ENCODE results near the gene POLR1G.
A peak's percentile ranks its signal among the peaks of the same experiment; 100 is the strongest.
"Not testable (repeated sequence)": the region's sequence is repeated elsewhere in the genome, so short reads cannot be mapped to it uniquely, and the experiment has no call there.

The POLR1G gene

GRCh38 chr19:45423033-45423588 lies 16.7 kb downstream of the POLR1G start:
- DNase-seq = no peak

DNA sequence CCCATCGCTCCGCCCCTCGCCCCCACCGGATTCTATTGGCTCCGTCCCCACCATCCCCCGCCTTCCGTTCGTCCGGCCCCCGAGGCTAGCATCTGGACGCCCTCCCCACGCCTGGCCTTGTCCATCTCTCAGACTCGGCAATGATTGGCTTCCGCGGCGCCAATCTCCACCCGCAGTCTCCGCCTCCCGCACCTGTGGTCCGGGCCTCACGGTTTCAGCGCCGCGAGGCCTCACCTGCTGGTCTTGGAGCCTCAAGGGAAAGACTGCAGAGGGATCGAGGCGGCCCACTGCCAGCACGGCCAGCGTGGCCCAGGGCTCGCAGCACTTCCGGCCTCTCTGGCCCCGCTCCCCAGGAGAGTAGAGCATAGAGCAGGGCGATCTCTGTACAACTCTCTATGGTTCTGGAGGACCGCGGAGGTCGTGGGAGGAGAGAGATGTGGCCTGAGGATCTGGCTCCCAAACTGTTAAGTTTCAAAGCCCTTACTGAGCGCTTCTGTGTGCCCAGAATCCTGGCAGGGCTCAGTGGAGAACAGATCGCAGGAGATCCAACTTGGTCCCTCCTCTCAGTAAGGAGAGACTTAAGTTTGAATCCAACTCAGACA lies 17.2 kb downstream of the POLR1G start, which contains the start of gene ERCC1:
TSS of gene ERCC1 (minus strand) at position 329 of the 602 bp plus-strand sequence. CDS start 543 bp downstream, outside the sequence.
- peak; percentile 97 to 99 for DNase-seq

GRCh38 chr19:45424191-45425058 lies 18.0 kb downstream of the POLR1G start:
- no peak for DNase-seq

- DNase-seq = peak; percentile 25 to 70
Observed at GRCh38 chr19:45428384-45429231, 22.2 kb downstream of the POLR1G start.

DNA sequence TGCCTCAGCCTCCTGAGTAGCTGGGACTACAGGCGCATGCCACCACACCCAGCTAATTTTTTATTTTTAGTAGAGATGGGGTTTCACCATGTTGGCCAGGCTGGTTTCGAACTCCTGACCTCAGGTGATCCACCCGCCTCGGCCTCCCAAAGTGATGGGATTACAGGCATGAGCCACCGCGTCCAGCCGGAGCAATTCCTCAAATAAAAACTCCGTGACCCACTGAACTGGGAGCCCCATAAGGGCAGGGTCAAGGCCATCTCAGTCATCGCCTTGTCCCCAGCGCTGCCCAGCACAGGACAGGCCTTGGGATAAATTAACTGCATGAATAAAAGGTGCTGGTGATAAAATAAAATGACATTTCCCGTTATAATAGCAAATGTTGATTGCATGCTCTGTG lies 23.5 kb downstream of the POLR1G start:
- not testable (repeated sequence) for DNase-seq

- DNase-seq = not testable (repeated sequence)
Observed at GRCh38 chr19:45431008-45431407, 24.6 kb downstream of the POLR1G start.

DNA sequence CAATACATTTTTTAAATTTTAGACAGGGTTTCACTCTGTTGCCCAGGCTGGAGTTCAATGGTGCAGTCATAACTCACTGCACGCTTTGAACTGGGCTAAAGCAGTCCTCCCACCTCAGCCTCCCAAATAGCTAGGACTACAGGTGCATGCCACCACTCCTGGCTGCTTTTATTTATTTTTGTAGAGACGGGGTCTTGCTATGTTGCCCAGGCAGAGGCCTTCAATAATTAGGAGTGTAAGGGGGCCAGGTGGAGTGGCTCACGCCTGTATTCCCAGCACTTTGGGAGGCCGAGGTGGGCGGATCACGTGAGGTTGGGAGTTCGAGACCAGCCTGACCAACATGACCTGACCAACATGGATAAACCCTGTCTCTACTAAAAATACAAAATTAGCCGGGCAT lies 26.1 kb downstream of the POLR1G start:
- not testable (repeated sequence) for DNase-seq

- no peak for DNase-seq
Observed at GRCh38 chr19:45437328-45437727, 30.9 kb downstream of the POLR1G start.

DNA sequence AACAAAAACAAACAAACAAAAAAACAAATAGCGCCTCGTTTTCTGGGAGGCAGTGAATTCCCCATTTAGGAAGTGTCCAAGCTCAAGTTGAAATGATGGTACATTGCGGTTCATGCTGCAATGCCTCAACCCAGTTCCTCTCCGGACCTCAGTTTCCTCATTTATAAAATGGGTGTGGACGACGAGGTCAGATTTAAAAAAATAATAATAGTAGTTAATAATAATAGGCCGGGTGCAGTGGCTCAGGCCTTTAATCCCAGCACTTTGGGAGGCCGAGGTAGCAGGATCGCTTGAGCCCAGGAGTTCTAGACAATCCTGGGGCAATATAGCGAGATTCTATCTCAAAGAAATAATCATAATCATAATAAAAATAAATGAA lies 32.7 kb downstream of the POLR1G start:
- no peak for DNase-seq

- peak; percentile 50 to 73 for DNase-seq
Observed at GRCh38 chr19:45439569-45440258, 33.3 kb downstream of the POLR1G start.

GRCh38 chr19:45440259-45440638 lies 33.8 kb downstream of the POLR1G start:
- DNase-seq = no peak

DNA sequence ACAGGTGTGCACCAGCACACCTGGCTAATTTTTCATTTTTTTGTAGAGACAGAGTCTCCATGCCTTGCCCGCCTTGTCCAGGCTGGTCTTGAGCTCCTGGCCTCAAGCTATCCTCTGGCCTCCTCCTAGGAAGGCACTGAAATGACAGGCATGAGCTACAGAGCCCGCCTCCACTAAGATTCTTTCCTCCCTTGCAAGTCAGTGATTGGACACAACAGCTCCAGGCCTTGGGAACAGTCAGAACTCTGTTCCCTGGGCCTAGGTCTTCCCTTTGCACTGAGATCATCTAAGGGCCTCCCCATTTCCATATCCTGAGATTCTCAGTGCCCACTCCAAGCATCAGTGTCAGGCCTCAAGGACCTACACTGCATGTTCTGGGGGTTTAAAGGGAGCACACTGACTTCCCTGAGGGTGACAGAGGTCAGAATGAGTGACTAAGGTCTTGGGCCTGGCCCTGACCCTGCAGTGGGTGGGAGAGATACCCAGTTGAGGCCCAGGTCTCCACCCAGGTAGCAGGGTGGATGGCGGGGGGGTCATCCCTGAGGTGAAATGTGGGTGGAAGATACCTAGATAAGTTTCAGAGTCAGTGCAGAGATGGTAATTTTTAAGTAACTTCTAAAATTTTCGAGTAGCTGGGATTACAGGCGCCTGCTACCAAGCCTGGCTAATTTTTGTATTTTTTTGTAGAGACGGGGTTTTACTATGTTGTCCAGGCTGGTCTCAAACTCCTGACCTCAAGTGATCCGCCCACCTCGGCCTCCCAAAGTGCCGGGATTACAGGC lies 34.6 kb downstream of the POLR1G start:
- DNase-seq = peak in 1 of 2 experiments; percentile 42

- DNase-seq = no peak
Observed at GRCh38 chr19:45442408-45442777, 35.9 kb downstream of the POLR1G start.

DNA sequence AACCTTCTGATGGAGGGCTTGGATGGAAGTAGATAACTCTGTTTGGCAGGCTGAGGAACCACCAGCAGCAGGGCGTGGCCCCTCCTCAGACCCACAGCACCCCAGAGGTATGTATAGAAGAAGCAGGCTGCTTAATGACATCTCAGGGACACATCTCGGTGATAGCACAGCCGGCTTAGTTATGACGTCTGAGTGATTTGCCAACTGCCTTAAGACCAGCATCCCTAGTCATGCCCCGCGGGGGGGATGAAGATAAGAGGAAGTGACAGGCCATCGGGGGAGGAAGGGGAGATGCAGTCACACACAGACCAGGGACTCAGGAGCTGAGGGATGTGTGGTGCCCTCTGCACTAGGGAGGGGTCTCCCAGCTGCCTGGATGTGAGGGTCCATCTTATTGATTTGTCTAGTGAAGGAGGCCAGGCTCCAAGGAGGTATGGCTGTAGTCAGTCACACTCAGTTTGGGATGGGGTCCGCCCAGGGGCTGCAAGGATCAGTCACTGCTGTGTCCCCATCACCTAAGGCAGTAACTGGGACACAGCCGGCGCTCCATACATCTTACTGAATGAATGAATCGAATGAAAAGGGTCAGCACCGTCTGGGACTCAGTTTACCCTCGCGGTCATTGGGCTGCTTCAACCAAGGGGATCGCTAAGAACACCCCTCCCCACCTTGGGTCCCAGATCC lies 36.5 kb downstream of the POLR1G start:
- peak in 1 of 2 experiments; percentile 36 for DNase-seq

GRCh38 chr19:45443462-45444317 lies 37.2 kb downstream of the POLR1G start:
- DNase-seq = peak; percentile 83 to 92

DNA sequence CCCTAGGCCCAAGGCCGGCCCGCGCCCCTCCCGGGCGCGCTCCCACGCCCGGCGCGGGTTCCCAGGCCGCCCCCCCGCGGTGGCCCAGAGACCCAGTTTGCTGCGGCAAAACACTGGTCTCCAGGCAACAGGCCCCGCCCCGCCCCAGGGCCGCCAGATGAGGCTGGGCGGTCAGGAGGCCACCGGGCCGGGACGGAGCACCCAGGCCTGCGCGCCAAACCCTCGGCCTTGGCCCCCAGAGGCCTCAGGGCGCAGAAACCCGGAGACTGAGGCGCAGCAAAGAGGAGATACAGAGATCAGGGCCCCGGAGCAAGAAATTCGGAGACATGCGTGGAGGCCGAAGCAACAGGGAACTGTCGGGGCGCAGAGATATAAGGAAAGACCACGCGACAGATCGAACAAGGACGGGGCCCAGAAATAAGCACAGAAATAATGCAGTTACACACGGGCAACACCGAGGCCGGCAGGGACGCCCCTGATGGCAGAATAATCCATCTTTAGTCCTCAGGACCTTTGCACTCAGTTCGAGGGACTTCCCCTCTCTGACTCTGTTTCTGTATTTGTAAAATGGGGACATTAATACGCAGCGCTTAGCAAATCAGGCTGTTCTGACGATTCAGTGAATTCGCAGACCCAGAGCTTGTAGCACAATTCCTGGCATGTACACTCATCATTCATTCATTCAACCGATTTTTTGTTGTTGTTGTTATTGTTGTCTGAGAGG lies 38.0 kb downstream of the POLR1G start:
- DNase-seq = peak; percentile 74 to 91

DNA sequence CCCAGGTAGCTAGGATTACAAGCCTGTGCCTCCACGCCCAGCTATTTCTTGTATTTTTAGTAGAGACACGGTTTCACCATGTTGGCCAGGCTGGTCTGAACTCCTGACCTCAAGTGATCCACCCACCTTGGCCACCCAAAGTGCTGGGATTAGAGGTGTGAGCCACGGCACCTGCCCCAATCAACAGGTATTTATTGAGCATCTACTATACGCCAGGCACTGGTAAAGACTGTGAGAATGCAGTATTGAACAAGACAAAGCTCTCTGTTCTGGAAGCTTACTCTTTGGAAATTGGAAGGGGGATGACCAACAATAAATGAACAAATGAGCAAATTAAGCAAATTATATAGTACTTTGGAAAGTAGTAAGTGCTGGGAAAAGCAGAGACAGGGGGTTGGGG lies 38.7 kb downstream of the POLR1G start:
- no peak for DNase-seq

- no peak for DNase-seq
Observed at GRCh38 chr19:45446295-45446694, 39.9 kb downstream of the POLR1G start.

GRCh38 chr19:45446944-45447343 lies 40.5 kb downstream of the POLR1G start:
- DNase-seq = no peak
